ENCODE results near the gene TCERG1L. TPM values are rescaled to one million over a fixed set of nuclear protein-coding genes. Genes with fewer than 3 reads are reported as not detected.

TCERG1L gene
- total and polyA plus RNA-seq, 4 donors, result 0.02 to 0.09 (median 0.08) TPM; not detected in 1

DNA sequence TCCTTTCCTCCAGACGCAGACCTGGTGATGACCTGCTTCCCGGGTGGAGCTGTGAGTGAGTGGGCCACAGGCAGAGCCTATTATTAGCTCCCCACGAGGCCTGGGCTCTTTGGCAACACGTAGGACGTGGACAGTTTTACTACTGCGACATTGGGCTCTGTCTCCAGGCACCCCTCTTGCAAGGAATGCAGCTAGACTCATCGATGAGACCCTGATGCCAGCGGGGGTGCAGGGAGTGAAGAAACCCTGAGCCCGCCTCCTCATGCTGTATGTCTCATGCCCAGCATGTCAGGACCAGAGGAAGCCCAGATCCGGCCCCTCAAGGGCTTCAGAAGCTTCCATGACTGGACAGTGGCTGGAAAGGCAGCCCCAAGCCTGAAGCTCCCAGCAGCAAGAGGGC, 161.9 kb downstream of the TCERG1L start:
- Histone ChIP-seq H3K27ac (ENCODE audit: low read depth in 1 of 2, low read length in 1 of 2) (no peak overlapping the region), H3K36me3 (ENCODE audit: control insufficient read depth in 4 of 4, insufficient read depth in 4 of 4, low read length in 4 of 4) (no peaks in the 10 kb centered on the region), H3K4me3 (no peak overlapping the region), H3K9me3 (ENCODE audit: control insufficient read depth in 4 of 4, insufficient read depth in 3 of 4, low read length in 3 of 4) (peaks cover 0 to 13% (median 0%) of the 10 kb centered on the region in 4 donors), H3K9ac (ENCODE audit: insufficient read depth in 1 of 2, low read length in 2 of 2) (no peak overlapping the region), H3K4me1 (ENCODE audit: control insufficient read depth in 5 of 5, insufficient read depth in 5 of 5, low read length in 5 of 5) (peaks cover 0 to 2% (median 0%) of the 10 kb centered on the region in 5 donors), H3K27me3 (ENCODE audit: control insufficient read depth in 3 of 3, insufficient read depth in 3 of 3, low read length in 2 of 3) (peaks cover 0 to 3% (median 0%) of the 10 kb centered on the region in 3 donors)
- WGBS, 2 donors, result 83 to 89% methylated on average over 10 of the region's 10 CpGs
- no peak for TF ChIP-seq CTCF (IDR thresholded peaks at IDR 0.05; ENCODE audit: control extremely low read depth, extremely low read depth)
- no peak for ATAC-seq (ENCODE audit: insufficient read depth, low FRiP score)
- DNase-seq, result no peak

- DNase-seq (no peak), ATAC-seq (ENCODE audit: insufficient read depth, low FRiP score) (no peak)
- Histone ChIP-seq H3K9ac (ENCODE audit: insufficient read depth in 1 of 2, low read length in 2 of 2) (no peak overlapping the region), H3K9me3 (ENCODE audit: control insufficient read depth in 4 of 4, insufficient read depth in 3 of 4, low read length in 3 of 4) (peaks cover 0 to 13% (median 0%) of the 10 kb centered on the region in 4 donors), H3K4me1 (ENCODE audit: control insufficient read depth in 5 of 5, insufficient read depth in 5 of 5, low read length in 5 of 5) (peaks cover 0 to 2% (median 0%) of the 10 kb centered on the region in 5 donors), H3K36me3 (ENCODE audit: control insufficient read depth in 4 of 4, insufficient read depth in 4 of 4, low read length in 4 of 4) (no peaks in the 10 kb centered on the region), H3K27me3 (ENCODE audit: control insufficient read depth in 3 of 3, insufficient read depth in 3 of 3, low read length in 2 of 3) (peaks cover 0 to 4% (median 0%) of the 10 kb centered on the region in 3 donors), H3K4me3 (no peak overlapping the region), H3K27ac (ENCODE audit: low read depth in 1 of 2, low read length in 1 of 2) (no peak overlapping the region)
- TF ChIP-seq CTCF (IDR thresholded peaks at IDR 0.05; ENCODE audit: control extremely low read depth, extremely low read depth), result no peak
- 90 to 96% methylated on average over 3 of the region's 3 CpGs for WGBS, 2 donors
These were observed 162.4 kb downstream of the TCERG1L start for GRCh38 chr10:131149111-131149510.

DNA sequence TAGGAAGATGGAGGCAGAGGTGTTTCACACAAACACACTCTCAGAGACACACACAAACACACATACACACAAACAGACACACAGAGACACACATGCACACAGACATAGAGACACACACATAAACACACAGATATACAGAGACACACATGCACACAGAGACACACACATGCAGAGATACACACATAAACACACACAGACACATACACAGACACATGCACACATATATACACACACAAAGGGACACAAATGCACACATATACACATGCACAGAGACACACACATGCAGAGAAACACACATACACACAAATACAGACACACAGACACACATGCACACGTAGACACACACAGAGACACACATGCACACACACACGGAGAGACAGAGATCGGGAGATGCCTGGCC, 163.3 kb downstream of the TCERG1L start:
- DNase-seq, result no peak
- no peak for TF ChIP-seq CTCF (IDR thresholded peaks at IDR 0.05; ENCODE audit: control extremely low read depth, extremely low read depth)
- H3K4me1 ChIP-seq (ENCODE audit: control insufficient read depth in 5 of 5, insufficient read depth in 5 of 5, low read length in 5 of 5), result peaks cover 0 to 2% (median 0%) of the 10 kb centered on the region in 5 donors
- peaks cover 0 to 10% (median 0%) of the 10 kb centered on the region in 4 donors for H3K9me3 ChIP-seq (ENCODE audit: control insufficient read depth in 4 of 4, insufficient read depth in 3 of 4, low read length in 3 of 4)
- 89 to 93% methylated on average over 3 of the region's 3 CpGs for WGBS, 2 donors
- no peaks in the 10 kb centered on the region for H3K36me3 ChIP-seq (ENCODE audit: control insufficient read depth in 4 of 4, insufficient read depth in 4 of 4, low read length in 4 of 4)
- no peak overlapping the region for H3K4me3 ChIP-seq
- peaks cover 0 to 8% (median 0%) of the 10 kb centered on the region in 3 donors for H3K27me3 ChIP-seq (ENCODE audit: control insufficient read depth in 3 of 3, insufficient read depth in 3 of 3, low read length in 2 of 3)
- no peak for ATAC-seq (ENCODE audit: insufficient read depth, low FRiP score)
- no peak overlapping the region for H3K27ac ChIP-seq (ENCODE audit: low read depth in 1 of 2, low read length in 1 of 2)
- no peak overlapping the region for H3K9ac ChIP-seq (ENCODE audit: insufficient read depth in 1 of 2, low read length in 2 of 2)

All from lung (tissue), 12 donors.